KMS-11 (cell line): Measurements from ENCODE around the gene HOXA3.

Source experiments
- H2AFZ ChIP-seq: fragments of 200-600 bp; sonication (generic); 2 replicates; pipeline ENCODE4 v1.6.1; 2016; ENCODE audit warnings: antibody characterized with exemption, mixed run types, low read depth
- H3K27ac ChIP-seq: fragments of 200-600 bp; sonication (generic); 2 replicates; pipeline ENCODE4 v1.6.1; 2016; ENCODE audit warnings: mild to moderate bottlenecking, mixed run types
- H3K27me3 ChIP-seq: fragments of 200-600 bp; sonication (generic); 2 replicates; pipeline ENCODE4 v1.6.1; 2017; ENCODE audit warnings: mild to moderate bottlenecking, low read depth, mixed run types, moderate library complexity; ENCODE audit not compliant: insufficient read depth
- H3K36me3 ChIP-seq: fragments of 200-600 bp; sonication (generic); 2 replicates; pipeline ENCODE4 v1.6.1; 2017; ENCODE audit warnings: mild to moderate bottlenecking, mixed run types; ENCODE audit not compliant: insufficient read depth
- H3K4me1 ChIP-seq: fragments of 200-600 bp; sonication (generic); 2 replicates; pipeline ENCODE4 v1.6.1; 2016; ENCODE audit warnings: mild to moderate bottlenecking, low read depth, mixed run types; ENCODE audit not compliant: poor library complexity, severe bottlenecking
- H3K4me2 ChIP-seq: fragments of 200-600 bp; sonication (generic); 2 replicates; pipeline ENCODE4 v1.7.0; 2016; ENCODE audit warnings: mild to moderate bottlenecking, mixed run types
- H3K4me3 ChIP-seq: fragments of 200-600 bp; sonication (generic); IDR thresholded peaks from 2 replicates; pipeline ENCODE4 v1.6.1; 2017; ENCODE audit warnings: low read depth, low read length, mixed read lengths; ENCODE audit not compliant: insufficient read depth
- H3K79me2 ChIP-seq: fragments of 200-600 bp; sonication (generic); 2 replicates; pipeline ENCODE4 v1.6.1; 2016; ENCODE audit warnings: low read depth, mixed run types; ENCODE audit not compliant: insufficient read depth
- H3K9ac ChIP-seq: fragments of 200-600 bp; sonication (generic); 2 replicates; pipeline ENCODE4 v1.6.1; 2016; ENCODE audit warnings: mild to moderate bottlenecking, mixed run types
- H4K20me1 ChIP-seq: fragments of 200-600 bp; sonication (generic); 2 replicates; pipeline ENCODE4 v1.6.1; 2016; ENCODE audit warnings: mild to moderate bottlenecking, mixed run types; ENCODE audit not compliant: insufficient read depth
- TF ChIP-seq, protein P1 (sequence below): fragments of 200-600 bp; sonication (generic); conservative IDR thresholded peaks from 2 replicates; pipeline ENCODE4 v1.6.1; 2017; ENCODE audit warnings: low read depth, mild to moderate bottlenecking, antibody characterized with exemption, low read length, moderate library complexity, mixed read lengths

The HOXA3 gene

GRCh38 chr7:27111042-27111750 is 41.2 kb downstream of the HOXA3 start:
- H3K27me3 ChIP-seq = no peaks in the 10 kb centered on the region
- H3K9ac ChIP-seq = no peak overlapping the region
- H3K36me3 ChIP-seq = no peaks in the 10 kb centered on the region
- H3K4me3 ChIP-seq = no peak overlapping the region
- H3K4me2 ChIP-seq = no peak overlapping the region
- no peak overlapping the region for H3K27ac ChIP-seq
- no peaks in the 10 kb centered on the region for H3K79me2 ChIP-seq
- no peaks in the 10 kb centered on the region for H4K20me1 ChIP-seq
- H2AFZ ChIP-seq = no peak overlapping the region
- H3K4me1 ChIP-seq = no peaks in the 10 kb centered on the region
- TF ChIP-seq, protein P1, sequence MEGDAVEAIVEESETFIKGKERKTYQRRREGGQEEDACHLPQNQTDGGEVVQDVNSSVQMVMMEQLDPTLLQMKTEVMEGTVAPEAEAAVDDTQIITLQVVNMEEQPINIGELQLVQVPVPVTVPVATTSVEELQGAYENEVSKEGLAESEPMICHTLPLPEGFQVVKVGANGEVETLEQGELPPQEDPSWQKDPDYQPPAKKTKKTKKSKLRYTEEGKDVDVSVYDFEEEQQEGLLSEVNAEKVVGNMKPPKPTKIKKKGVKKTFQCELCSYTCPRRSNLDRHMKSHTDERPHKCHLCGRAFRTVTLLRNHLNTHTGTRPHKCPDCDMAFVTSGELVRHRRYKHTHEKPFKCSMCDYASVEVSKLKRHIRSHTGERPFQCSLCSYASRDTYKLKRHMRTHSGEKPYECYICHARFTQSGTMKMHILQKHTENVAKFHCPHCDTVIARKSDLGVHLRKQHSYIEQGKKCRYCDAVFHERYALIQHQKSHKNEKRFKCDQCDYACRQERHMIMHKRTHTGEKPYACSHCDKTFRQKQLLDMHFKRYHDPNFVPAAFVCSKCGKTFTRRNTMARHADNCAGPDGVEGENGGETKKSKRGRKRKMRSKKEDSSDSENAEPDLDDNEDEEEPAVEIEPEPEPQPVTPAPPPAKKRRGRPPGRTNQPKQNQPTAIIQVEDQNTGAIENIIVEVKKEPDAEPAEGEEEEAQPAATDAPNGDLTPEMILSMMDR = no peak

DNA sequence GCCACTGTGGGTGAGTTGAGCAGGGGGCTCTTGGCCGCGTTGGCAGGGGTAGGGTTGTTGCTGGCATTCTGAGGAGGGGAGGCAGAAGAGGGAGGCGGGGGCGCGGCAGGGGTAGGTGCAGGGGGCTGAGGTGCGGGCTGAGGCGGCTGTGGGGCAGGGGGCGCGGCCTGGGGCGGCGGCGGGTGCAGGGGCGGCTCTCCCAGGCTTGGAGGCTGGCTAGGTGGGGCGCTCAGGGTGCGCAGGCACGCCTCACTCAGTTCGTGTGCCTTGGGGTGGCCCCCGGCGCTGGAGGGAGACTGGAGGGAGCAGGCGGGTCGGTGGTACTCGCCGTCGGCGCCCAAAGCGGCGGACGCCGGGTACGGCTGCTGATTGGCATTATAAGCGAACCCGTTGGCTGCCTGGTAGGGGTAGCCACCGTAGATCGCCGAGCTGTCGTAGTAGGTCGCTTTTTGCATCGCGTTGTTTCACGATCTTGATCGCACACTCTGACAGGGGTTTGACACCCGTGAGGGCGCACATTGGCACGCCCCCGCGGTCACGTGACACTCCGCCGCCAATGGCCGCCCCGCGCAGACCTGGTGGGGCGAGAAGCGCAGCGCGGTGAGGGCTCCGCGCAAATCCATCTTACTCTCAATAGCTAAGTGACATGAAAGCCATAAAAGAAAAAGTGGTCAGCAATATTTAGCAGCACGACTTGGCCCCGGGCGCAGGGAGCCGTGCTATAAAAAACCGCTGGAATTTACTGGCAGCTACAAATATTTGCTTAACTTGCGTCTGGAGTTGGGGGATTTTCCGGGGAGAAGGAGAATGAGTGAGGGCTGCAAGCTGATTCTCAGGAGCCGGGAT is 42.0 kb downstream of the HOXA3 start:
- Histone ChIP-seq H3K79me2 (no peaks in the 10 kb centered on the region), H3K27ac (no peak overlapping the region), H3K9ac (no peak overlapping the region), H3K27me3 (no peaks in the 10 kb centered on the region), H3K36me3 (no peaks in the 10 kb centered on the region), H4K20me1 (no peaks in the 10 kb centered on the region), H3K4me1 (no peaks in the 10 kb centered on the region), H3K4me2 (no peak overlapping the region), H2AFZ (no peak overlapping the region), H3K4me3 (no peak overlapping the region)
- TF ChIP-seq, protein P1 = no peak

GRCh38 chr7:27109466-27110185 is 42.8 kb downstream of the HOXA3 start:
- Histone ChIP-seq H3K4me2 (no peak overlapping the region), H3K79me2 (no peaks in the 10 kb centered on the region), H3K9ac (no peak overlapping the region), H3K36me3 (no peaks in the 10 kb centered on the region), H4K20me1 (no peaks in the 10 kb centered on the region), H3K4me3 (no peak overlapping the region), H3K27me3 (no peaks in the 10 kb centered on the region), H3K4me1 (no peaks in the 10 kb centered on the region), H3K27ac (no peak overlapping the region), H2AFZ (no peak overlapping the region)
- TF ChIP-seq, protein P1 = no peak

- no peak overlapping the region for H3K9ac ChIP-seq
- no peaks in the 10 kb centered on the region for H4K20me1 ChIP-seq
- H3K4me3 ChIP-seq = no peak overlapping the region
- no peak overlapping the region for H3K4me2 ChIP-seq
- TF ChIP-seq, protein P1 = no peak
- H3K4me1 ChIP-seq = no peaks in the 10 kb centered on the region
- H3K27ac ChIP-seq = no peak overlapping the region
- no peaks in the 10 kb centered on the region for H3K27me3 ChIP-seq
- no peaks in the 10 kb centered on the region for H3K79me2 ChIP-seq
- H2AFZ ChIP-seq = no peak overlapping the region
- no peaks in the 10 kb centered on the region for H3K36me3 ChIP-seq
Observed at GRCh38 chr7:27108390-27109127, 43.8 kb downstream of the HOXA3 start.
